Aorta (tissue), 5 donors: ENCODE results near the gene TMEM131L. TPM values are rescaled to one million over a fixed set of nuclear protein-coding genes. Genes with fewer than 3 reads are reported as not detected.
"Not testable (repeated sequence)": the region's sequence is repeated elsewhere in the genome, so short reads cannot be mapped to it uniquely, and the experiment has no call there.

ENCODE experiments used
- ATAC-seq: fragments of 200-7000 bp; cut with Tn5 transposase; one replicate; pipeline ENCODE4 v1.9.1; 2022; ENCODE audit warnings: moderate library complexity; ENCODE audit not compliant: low FRiP score
- DNase-seq, 2 donors: peaks; one replicate each; pipeline ENCODE4 v3.0.0-alpha.2; 2020
- H3K27ac ChIP-seq, 2 donors: one replicate each; pipeline ENCODE4 v1.5.1; 2013; ENCODE audit warnings: low read length in 2 of 2, mild to moderate bottlenecking in 2 of 2, moderate library complexity in 2 of 2, control low read depth in 1 of 2, inconsistent platforms in 1 of 2, low read depth in 1 of 2
- H3K27me3 ChIP-seq, 2 donors: one replicate each; pipeline ENCODE4 v1.6.1; 2013; ENCODE audit warnings: control low read depth in 1 of 2, low read length in 1 of 2, mild to moderate bottlenecking in 1 of 2, moderate library complexity in 1 of 2; ENCODE audit not compliant: insufficient read depth in 2 of 2, control insufficient read depth in 1 of 2
- H3K36me3 ChIP-seq, 2 donors: one replicate each; pipeline ENCODE4 v1.6.1; 2013; ENCODE audit warnings: control low read depth in 1 of 2, low read length in 1 of 2, mild to moderate bottlenecking in 1 of 2; ENCODE audit not compliant: insufficient read depth in 2 of 2, control insufficient read depth in 1 of 2
- H3K4me1 ChIP-seq, 2 donors: one replicate each; pipeline ENCODE4 v1.6.1; 2013; ENCODE audit warnings: low read length in 2 of 2, control low read depth in 1 of 2, mild to moderate bottlenecking in 1 of 2, moderate library complexity in 1 of 2; ENCODE audit not compliant: insufficient read depth in 2 of 2, control insufficient read depth in 1 of 2
- H3K4me3 ChIP-seq, 2 donors: one replicate each; pipeline ENCODE4 v1.5.1; 2013; ENCODE audit warnings: low read length in 2 of 2, control low read depth in 1 of 2, mild to moderate bottlenecking in 1 of 2
- H3K9me3 ChIP-seq: one replicate; pipeline ENCODE4 v1.6.1; 2013; ENCODE audit warnings: mild to moderate bottlenecking, low read length; ENCODE audit not compliant: control insufficient read depth
- WGBS, 2 donors: extraction: QIAGEN DNeasy Blood & Tissue Kit; methylation state at CpG; one replicate each; pipeline ENCODE4 v1.1.7; 2013; 5-methylcytosine and 5-hydroxymethylcytosine counted together
- intact Hi-C, 2 donors: fragments of 100-400 bp; cut with DNase I; formaldehyde crosslinking; loops; one replicate each; pipeline versions ENCODE4 v1.14.2 to v1.15.0; 2022
- polyA plus RNA-seq, 2 donors: library from polyadenylated mRNA; stranded (reverse); fragments of 200-250 nt; gene quantifications; one replicate each; pipeline ENCODE4 v1.2.3, GENCODE V29; 2013
- total RNA-seq, 2 donors: library from RNA; stranded (reverse); fragmentation: NEBNext Ultra II Directional; extraction: Animal tissue kit (Norgen Biotek cat#: 25700); gene quantifications; one replicate each; pipeline ENCODE4 v1.2.1, GENCODE V29; 2021
- donor health status: healthy with polysubstance abuse.
- donor health status: Bipolar disorder and iron deficiency.
- donor health status: DM: no; HTN: no; CAD: no.
- donor health status: DM: no; HTN: no; CAD: no.
- donor health status: DM: yes; HTN: yes; CAD: no.

Gene TMEM131L
- total and polyA plus RNA-seq, 4 donors: 2.0 to 22.5 (median 17.5) TPM

- ATAC-seq (no peak), DNase-seq (no peak)
- Histone ChIP-seq H3K4me1 (no peaks in the 10 kb centered on the region), H3K36me3 (no peaks in the 10 kb centered on the region), H3K9me3 (no peaks in the 10 kb centered on the region), H3K27ac (no peak overlapping the region), H3K27me3 (no peaks in the 10 kb centered on the region), H3K4me3 (no peak overlapping the region)
- 93% methylated on average over 5 to 6 of the region's 6 CpGs for WGBS, 2 donors
- intact Hi-C loops: no loop called here
Measured at GRCh38 chr4:153440475-153440874, 25.7 kb upstream of the TMEM131L start.

GRCh38 chr4:153447175-153447905 lies 18.8 kb upstream of the TMEM131L start:
- DNase-seq (no peak), ATAC-seq (peak; percentile 76)
- H3K4me1 ChIP-seq: no peaks in the 10 kb centered on the region
- no peaks in the 10 kb centered on the region for H3K27me3 ChIP-seq
- no peak overlapping the region for H3K4me3 ChIP-seq
- no peaks in the 10 kb centered on the region for H3K36me3 ChIP-seq
- intact Hi-C loops: no loop called here
- 47 to 51% methylated on average over 5 of the region's 5 CpGs for WGBS, 2 donors
- H3K9me3 ChIP-seq: no peaks in the 10 kb centered on the region
- H3K27ac ChIP-seq: no peak overlapping the region

GRCh38 chr4:153448003-153448731 lies 18.0 kb upstream of the TMEM131L start:
- intact Hi-C loops: no loop called here
- peak; percentile 58 for ATAC-seq
- no peak for DNase-seq
- no peaks in the 10 kb centered on the region for H3K9me3 ChIP-seq
- WGBS, 2 donors: 7 to 10% methylated on average over 10 of the region's 10 CpGs
- H3K4me1 ChIP-seq: no peaks in the 10 kb centered on the region
- peak overlapping the region in 1 of 2 donors; percentile 9 for H3K27ac ChIP-seq
- no peaks in the 10 kb centered on the region for H3K36me3 ChIP-seq
- H3K4me3 ChIP-seq: peak overlapping the region in 1 of 2 donors; percentile 54
- no peaks in the 10 kb centered on the region for H3K27me3 ChIP-seq

- no peaks in the 10 kb centered on the region for H3K9me3 ChIP-seq
- no peak overlapping the region for H3K27ac ChIP-seq
Measured at GRCh38 chr4:153449338-153449737, 16.8 kb upstream of the TMEM131L start.

GRCh38 chr4:153450544-153450917 lies 15.6 kb upstream of the TMEM131L start:
- no peaks in the 10 kb centered on the region for H3K36me3 ChIP-seq
- no peak for ATAC-seq
- 91 to 94% methylated on average over 5 of the region's 5 CpGs for WGBS, 2 donors
- no peak for DNase-seq
- no peak overlapping the region for H3K4me3 ChIP-seq
- H3K27ac ChIP-seq: no peak overlapping the region
- H3K9me3 ChIP-seq: no peaks in the 10 kb centered on the region
- intact Hi-C loops: loop anchor here in 1 of 2 donors (10.0 kb wide), 1 partner anchor 294 kb away; no protein-coding TSS in a partner anchor
- H3K4me1 ChIP-seq: no peaks in the 10 kb centered on the region
- H3K27me3 ChIP-seq: no peaks in the 10 kb centered on the region

More at GRCh38 chr4:153449338-153449737, 16.8 kb upstream of the TMEM131L start:
- H3K27me3 ChIP-seq: no peaks in the 10 kb centered on the region
- WGBS, 2 donors: 92% methylated on average over 1 of the region's 1 CpG
- ATAC-seq (no peak), DNase-seq (no peak)
- intact Hi-C loops: no loop called here
- no peaks in the 10 kb centered on the region for H3K4me1 ChIP-seq
- H3K36me3 ChIP-seq: no peaks in the 10 kb centered on the region
- no peak overlapping the region for H3K4me3 ChIP-seq

GRCh38 chr4:153451145-153451544 lies 15.0 kb upstream of the TMEM131L start:
- H3K9me3 ChIP-seq, DNase-seq, H3K4me1 ChIP-seq, H3K36me3 ChIP-seq, H3K27ac ChIP-seq, H3K27me3 ChIP-seq, ATAC-seq, H3K4me3 ChIP-seq: not testable (repeated sequence)
- intact Hi-C loops: loop anchor here in 1 of 2 donors (10.0 kb wide), 1 partner anchor 294 kb away; no protein-coding TSS in a partner anchor
- 78 to 93% methylated on average over 13 of the region's 13 CpGs for WGBS, 2 donors

GRCh38 chr4:153451911-153452657 lies 14.1 kb upstream of the TMEM131L start:
- 83 to 84% methylated on average over 27 of the region's 27 CpGs for WGBS, 2 donors
- Histone ChIP-seq H3K4me1 (no peaks in the 10 kb centered on the region), H3K27me3 (no peaks in the 10 kb centered on the region), H3K36me3 (no peaks in the 10 kb centered on the region), H3K27ac (no peak overlapping the region), H3K9me3 (no peaks in the 10 kb centered on the region), H3K4me3 (no peak overlapping the region)
- intact Hi-C loops: loop anchor here in 1 of 2 donors (10.0 kb wide), 1 partner anchor 293 kb away; no protein-coding TSS in a partner anchor
- no peak for ATAC-seq
- no peak for DNase-seq

GRCh38 chr4:153452658-153453378 lies 13.3 kb upstream of the TMEM131L start:
- no peaks in the 10 kb centered on the region for H3K4me1 ChIP-seq
- H3K4me3 ChIP-seq: no peak overlapping the region
- 96 to 100% methylated on average over 1 to 4 of the region's 4 CpGs for WGBS, 2 donors
- H3K27ac ChIP-seq: no peak overlapping the region
- intact Hi-C loops: loop anchor here in 1 of 2 donors (10.0 kb wide), 1 partner anchor 292 kb away; no protein-coding TSS in a partner anchor
- ATAC-seq (no peak), DNase-seq (no peak)
- no peaks in the 10 kb centered on the region for H3K36me3 ChIP-seq
- no peaks in the 10 kb centered on the region for H3K27me3 ChIP-seq
- H3K9me3 ChIP-seq: no peaks in the 10 kb centered on the region
